ENCODE data around the gene GALNT8.

DNA sequence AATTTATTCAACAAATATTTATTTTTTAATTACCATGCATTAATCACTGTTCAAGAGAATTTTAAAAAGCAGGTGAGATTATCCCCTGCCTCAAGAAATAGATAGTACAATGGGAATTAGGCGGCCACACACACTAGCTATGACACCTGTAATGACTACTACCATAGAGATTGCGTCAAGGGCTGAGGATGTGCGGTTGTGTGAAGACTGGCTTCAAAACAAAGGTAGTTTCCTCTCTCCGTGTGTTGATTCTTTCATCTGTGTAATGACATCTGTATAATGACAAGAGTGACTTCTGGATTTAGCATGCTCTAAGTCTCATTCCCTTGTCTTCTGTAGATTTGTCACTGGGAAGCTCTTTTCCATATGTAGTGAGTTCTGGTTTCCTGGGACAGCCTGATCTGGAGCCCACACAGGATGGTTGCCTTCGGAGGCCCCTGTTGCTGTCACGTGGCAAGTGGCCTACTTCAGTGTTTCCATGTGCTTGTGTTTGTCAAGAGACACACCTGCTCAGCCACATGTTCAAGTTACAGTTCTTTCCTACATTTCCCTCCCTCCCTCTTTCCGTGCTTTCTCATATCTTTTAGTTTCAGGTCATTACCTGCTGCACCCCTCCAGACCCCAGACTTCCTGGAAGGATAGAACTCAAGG lies 64.3 kb downstream of the GALNT8 start:
- TF ChIP-seq, protein P1, sequence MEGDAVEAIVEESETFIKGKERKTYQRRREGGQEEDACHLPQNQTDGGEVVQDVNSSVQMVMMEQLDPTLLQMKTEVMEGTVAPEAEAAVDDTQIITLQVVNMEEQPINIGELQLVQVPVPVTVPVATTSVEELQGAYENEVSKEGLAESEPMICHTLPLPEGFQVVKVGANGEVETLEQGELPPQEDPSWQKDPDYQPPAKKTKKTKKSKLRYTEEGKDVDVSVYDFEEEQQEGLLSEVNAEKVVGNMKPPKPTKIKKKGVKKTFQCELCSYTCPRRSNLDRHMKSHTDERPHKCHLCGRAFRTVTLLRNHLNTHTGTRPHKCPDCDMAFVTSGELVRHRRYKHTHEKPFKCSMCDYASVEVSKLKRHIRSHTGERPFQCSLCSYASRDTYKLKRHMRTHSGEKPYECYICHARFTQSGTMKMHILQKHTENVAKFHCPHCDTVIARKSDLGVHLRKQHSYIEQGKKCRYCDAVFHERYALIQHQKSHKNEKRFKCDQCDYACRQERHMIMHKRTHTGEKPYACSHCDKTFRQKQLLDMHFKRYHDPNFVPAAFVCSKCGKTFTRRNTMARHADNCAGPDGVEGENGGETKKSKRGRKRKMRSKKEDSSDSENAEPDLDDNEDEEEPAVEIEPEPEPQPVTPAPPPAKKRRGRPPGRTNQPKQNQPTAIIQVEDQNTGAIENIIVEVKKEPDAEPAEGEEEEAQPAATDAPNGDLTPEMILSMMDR (IDR thresholded peaks at IDR 0.05): no peak
- no peak for TF ChIP-seq POLR2AphosphoS5 (IDR thresholded peaks at IDR 0.05)

Measured in esophagus muscularis mucosa (tissue), 3 donors.